IMR-90 (cell line): Measurements from ENCODE around the gene MRPL33. TPM values are rescaled to one million over a fixed set of nuclear protein-coding genes. Genes with fewer than 3 reads are reported as not detected.

Experiments
- ATAC-seq: fragments of 200-7000 bp; cut with Tn5 transposase; 2 replicates; pipeline ENCODE4 v1.9.1; 2020; ENCODE audit warnings: low read depth, mild to moderate bottlenecking, moderate library complexity
- BruUV-seq: library from RNA; stranded (reverse); fragments of 400-500 nt; replicated peaks from 2 replicates; lab custom pipeline; 2021; lab: Mats Ljungman, UMichigan
- CTCF ChIA-PET: fragments of 300-600 bp; formaldehyde crosslinking; extraction: SDS; loops from one replicate; lab custom pipeline; 2021; ENCODE audit warnings: antibody characterized with exemption; lab: Yijun Ruan, JAX
- POLR2A ChIA-PET: fragments of 300-600 bp; sonication (Branson Sonifier 250); formaldehyde crosslinking; loops from one replicate; lab custom pipeline; 2022; ENCODE audit warnings: antibody characterized with exemption; ENCODE audit not compliant: unreplicated experiment; lab: Charles Lee
- DNase-seq: peaks from one replicate; pipeline ENCODE4 v3.0.0; 2013
- H2AFZ ChIP-seq: replicated peaks from 2 replicates; pipeline ENCODE3; 2013; ENCODE audit warnings: low read length, mild to moderate bottlenecking; ENCODE audit not compliant: poor library complexity
- H2AK5ac ChIP-seq: 2 replicates; pipeline ENCODE4 v1.6.1; 2013; ENCODE audit warnings: low read depth, low read length, inconsistent platforms
- H2AK9ac ChIP-seq: replicated peaks from 2 replicates; pipeline ENCODE3; 2013; ENCODE audit warnings: mild to moderate bottlenecking, low read depth, low read length, moderate library complexity; ENCODE audit not compliant: poor library complexity
- H2BK120ac ChIP-seq: 2 replicates; pipeline ENCODE4 v1.6.1; 2013; ENCODE audit warnings: low read depth, low read length, inconsistent platforms
- H2BK15ac ChIP-seq: 3 replicates; pipeline ENCODE4 v1.6.1; 2013; ENCODE audit warnings: low read depth, low read length, inconsistent platforms
- H2BK20ac ChIP-seq: 2 replicates; pipeline ENCODE4 v1.6.1; 2013; ENCODE audit warnings: low read depth, mild to moderate bottlenecking, inconsistent platforms, low read length, moderate library complexity
- H2BK5ac ChIP-seq: 2 replicates; pipeline ENCODE4 v1.6.1; 2013; ENCODE audit warnings: mild to moderate bottlenecking, low read depth, low read length, inconsistent platforms; ENCODE audit not compliant: poor library complexity, severe bottlenecking
- H3K14ac ChIP-seq: replicated peaks from 2 replicates; pipeline ENCODE4 v1.6.1; 2013; ENCODE audit warnings: low read depth, low read length, inconsistent platforms
- H3K18ac ChIP-seq: 2 replicates; pipeline ENCODE4 v1.6.1; 2013; ENCODE audit warnings: low read depth, low read length, control low read depth
- H3K23ac ChIP-seq: 2 replicates; pipeline ENCODE4 v1.6.1; 2013; ENCODE audit warnings: low read depth, low read length, inconsistent platforms
- H3K27ac ChIP-seq: 2 replicates; pipeline ENCODE4 v1.5.1; 2013; ENCODE audit warnings: mild to moderate bottlenecking, control low read depth, low read length; ENCODE audit not compliant: insufficient read depth
- H3K27me3 ChIP-seq: 2 replicates; pipeline ENCODE4 v1.6.1; 2013; ENCODE audit warnings: low read length; ENCODE audit not compliant: control insufficient read depth, insufficient read depth
- H3K36me3 ChIP-seq: 2 replicates; pipeline ENCODE4 v1.6.1; 2013; ENCODE audit warnings: low read length, mixed read lengths; ENCODE audit not compliant: control insufficient read depth, insufficient read depth
- H3K4ac ChIP-seq: 2 replicates; pipeline ENCODE4 v1.6.1; 2013; ENCODE audit warnings: low read depth, low read length, inconsistent platforms
- H3K4me1 ChIP-seq: 2 replicates; pipeline ENCODE4 v1.6.1; 2013; ENCODE audit warnings: low read length, mixed read lengths; ENCODE audit not compliant: control insufficient read depth, insufficient read depth
- H3K4me2 ChIP-seq: 2 replicates; pipeline ENCODE4 v1.6.1; 2013; ENCODE audit warnings: low read depth, mild to moderate bottlenecking, control low read depth, low read length, moderate library complexity
- H3K4me3 ChIP-seq: 2 replicates; pipeline ENCODE4 v1.5.1; 2013; ENCODE audit warnings: low read depth, mild to moderate bottlenecking, control low read depth, low read length, moderate library complexity; ENCODE audit not compliant: insufficient read depth
- H3K56ac ChIP-seq: 2 replicates; pipeline ENCODE4 v1.6.1; 2013; ENCODE audit warnings: low read length, inconsistent platforms; ENCODE audit not compliant: insufficient read depth; ENCODE audit errors: extremely low read depth
- H3K79me1 ChIP-seq, 2 experiments: 2 replicates each; pipeline ENCODE4 v1.6.1; 2013; ENCODE audit warnings: low read length in 2 of 2, inconsistent platforms in 1 of 2, low read depth in 1 of 2
- H3K9ac ChIP-seq: 2 replicates; pipeline ENCODE4 v1.6.1; 2013; ENCODE audit warnings: low read depth, low read length, control low read depth
- H3K9me1 ChIP-seq: 2 replicates; pipeline ENCODE4 v1.6.1; 2013; ENCODE audit warnings: low read length, inconsistent platforms; ENCODE audit not compliant: insufficient read depth
- H3K9me3 ChIP-seq: 2 replicates; pipeline ENCODE4 v1.6.1; 2013; ENCODE audit warnings: low read length; ENCODE audit not compliant: control insufficient read depth, insufficient read depth
- H4K20me1 ChIP-seq: 2 replicates; pipeline ENCODE4 v1.6.1; 2013; ENCODE audit warnings: low read length, inconsistent platforms; ENCODE audit not compliant: insufficient read depth
- H4K5ac ChIP-seq: 2 replicates; pipeline ENCODE4 v1.6.1; 2013; ENCODE audit warnings: mild to moderate bottlenecking, low read depth, low read length, control low read depth
- H4K8ac ChIP-seq, 2 experiments: 2 replicates each; pipeline ENCODE4 v1.6.1; 2013; ENCODE audit warnings: low read depth in 2 of 2, low read length in 2 of 2, control low read depth in 1 of 2, inconsistent platforms in 1 of 2
- H4K91ac ChIP-seq: 2 replicates; pipeline ENCODE4 v1.6.1; 2013; ENCODE audit warnings: low read depth, low read length, inconsistent platforms; ENCODE audit not compliant: insufficient read depth
- BHLHE40 ChIP-seq: fragments of 150-350 bp; IDR thresholded peaks from 2 replicates; pipeline ENCODE4 v1.6.1; 2016; ENCODE audit warnings: mild to moderate bottlenecking, low read depth, low read length
- CEBPB ChIP-seq: IDR thresholded peaks from 2 replicates; pipeline ENCODE4 v1.6.1; 2012; ENCODE audit warnings: low read depth, low read length, improper control_type of control experiment
- CTCF ChIP-seq: conservative IDR thresholded peaks from 2 replicates; pipeline ENCODE4 v1.5.1; 2012; ENCODE audit warnings: mild to moderate bottlenecking, low read depth, low read length, improper control_type of control experiment
- ELK1 ChIP-seq: fragments of 150-350 bp; IDR thresholded peaks from 2 replicates; pipeline ENCODE4 v1.6.1; 2016; ENCODE audit warnings: low read depth, mild to moderate bottlenecking, low read length, moderate library complexity, borderline replicate concordance
- FOS ChIP-seq: fragments of 150-350 bp; IDR thresholded peaks from 2 replicates; pipeline ENCODE4 v1.6.1; 2016; ENCODE audit warnings: low read depth, low read length
- MAFK ChIP-seq: IDR thresholded peaks from 2 replicates; pipeline ENCODE4 v1.6.1; 2012; ENCODE audit warnings: low read depth, low read length, improper control_type of control experiment
- MAZ ChIP-seq: IDR thresholded peaks from 2 replicates; pipeline ENCODE4 v1.6.1; 2012; ENCODE audit warnings: low read depth, mild to moderate bottlenecking, low read length, improper control_type of control experiment, moderate library complexity, borderline replicate concordance
- MXI1 ChIP-seq: IDR thresholded peaks from 2 replicates; pipeline ENCODE4 v1.6.1; 2012; ENCODE audit warnings: low read depth, mild to moderate bottlenecking, low read length, moderate library complexity, borderline replicate concordance
- NFE2L2 ChIP-seq: fragments of 150-350 bp; IDR thresholded peaks from 2 replicates; pipeline ENCODE4 v1.6.1; 2016; ENCODE audit warnings: low read depth, mild to moderate bottlenecking, low read length
- POLR2A ChIP-seq: IDR thresholded peaks from 2 replicates; pipeline ENCODE4 v1.6.1; 2012; ENCODE audit warnings: mild to moderate bottlenecking, low read depth, low read length
- RAD21 ChIP-seq: IDR thresholded peaks from 2 replicates; pipeline ENCODE4 v1.6.1; 2012; ENCODE audit warnings: low read length, improper control_type of control experiment
- RCOR1 ChIP-seq: IDR thresholded peaks from 2 replicates; pipeline ENCODE4 v1.6.1; 2012; ENCODE audit warnings: mild to moderate bottlenecking, low read length, improper control_type of control experiment; ENCODE audit not compliant: insufficient replicate concordance
- SMC3 ChIP-seq: fragments of 150-350 bp; IDR thresholded peaks from 2 replicates; pipeline ENCODE4 v1.6.1; 2016; ENCODE audit warnings: low read depth, mild to moderate bottlenecking, antibody characterized with exemption, low read length, moderate library complexity
- USF2 ChIP-seq: fragments of 150-350 bp; IDR thresholded peaks from 2 replicates; pipeline ENCODE4 v1.6.1; 2017; ENCODE audit warnings: mild to moderate bottlenecking, antibody characterized with exemption, low read length, low read depth
- WGBS, 2 experiments: methylation state at CpG; one replicate each; pipeline versions ENCODE4 v1.1.5 to v1.1.7; 2013; ENCODE audit warnings: missing lambda C conversion rate in 2 of 2; ENCODE audit not compliant: insufficient read length in 1 of 2; ENCODE audit errors: extremely low coverage in 2 of 2; 5-methylcytosine and 5-hydroxymethylcytosine counted together
- dilution Hi-C: fragments of 300-500 bp; cut with HindIII; formaldehyde crosslinking; loops from one replicate; pipeline ENCODE4 v1.14.3; 2018; ENCODE audit warnings: low sequenced_read_pairs; ENCODE audit not compliant: unreplicated experiment
- in situ Hi-C: fragments of 300-500 bp; cut with MboI; formaldehyde crosslinking; loops from 3 replicates; pipeline ENCODE4 v1.14.3; 2019; ENCODE audit warnings: low sequenced_read_pairs, inconsistent platforms, mixed read lengths
- intact Hi-C: fragments of 100-400 bp; cut with micrococcal nuclease; formaldehyde crosslinking; loops from 2 replicates; pipeline ENCODE4 v1.10.0; 2022
- polyA plus RNA-seq, 3 experiments: library from polyadenylated mRNA; depleted of rRNA; stranded (reverse); fragments of >200 nt; gene quantifications; 2 replicates each; pipeline ENCODE4 v1.2.3, GENCODE V29; 2012; ENCODE audit warnings: low replicate concordance in 1 of 3
- total RNA-seq: library from RNA; depleted of rRNA; stranded (reverse); fragments of >200 nt; gene quantifications from 2 replicates; pipeline ENCODE4 v1.2.3, GENCODE V29; 2012

The MRPL33 gene
- total and polyA plus RNA-seq, 2 of the 4 experiments (the other 2 are of a cell fraction): 13.3 to 101 TPM

- Histone ChIP-seq H3K4me2 (no peak overlapping the region), H2BK120ac (no peak overlapping the region), H2AFZ (no peak overlapping the region), H3K9ac (no peak overlapping the region), H2AK5ac (no peak overlapping the region), H3K4ac (no peak overlapping the region), H3K27me3 (no peaks in the 10 kb centered on the region), H4K20me1 (no peaks in the 10 kb centered on the region), H4K8ac (no peak overlapping the region), H3K23ac (no peak overlapping the region), H3K9me1 (peaks cover 4% of the 10 kb centered on the region), H3K18ac (no peak overlapping the region), H3K27ac (no peak overlapping the region), H2AK9ac (no peak overlapping the region), H3K14ac (no peak overlapping the region), H2BK20ac (no peak overlapping the region), H3K4me1 (peaks cover 9% of the 10 kb centered on the region), H3K79me1 (no peaks in the 10 kb centered on the region), H3K56ac (no peak overlapping the region), H3K9me3 (no peaks in the 10 kb centered on the region), H3K36me3 (no peaks in the 10 kb centered on the region), H2BK5ac (no peak overlapping the region), H4K5ac (no peak overlapping the region), H3K4me3 (no peak overlapping the region), H4K91ac (no peak overlapping the region), H2BK15ac (no peak overlapping the region)
- WGBS, 2 experiments: 92% methylated on average over 2 of the region's 4 CpGs; no CpG with 5 or more reads in 1 of the 2 experiments
- dilution Hi-C loops: no loop called here
- ChIA-PET CTCF (no interaction called here), POLR2A (no interaction called here)
- ATAC-seq: no peak
- in situ Hi-C loops: no loop called here
- TF ChIP-seq RAD21: no peak
- TF ChIP-seq USF2: no peak
- no peak for TF ChIP-seq ELK1
- TF ChIP-seq NFE2L2: no peak
- no peak for TF ChIP-seq RCOR1
- TF ChIP-seq MXI1: no peak
- TF ChIP-seq FOS: no peak
- no peak for TF ChIP-seq CEBPB
- TF ChIP-seq SMC3: no peak
- TF ChIP-seq CTCF: no peak
- no peak for TF ChIP-seq MAFK
- TF ChIP-seq BHLHE40: no peak
- no peak for TF ChIP-seq POLR2A
- no peak for TF ChIP-seq MAZ
- DNase-seq: no peak
- intact Hi-C loops: no loop called here
- no TSS peak for BruUV-seq
Measured at GRCh38 chr2:27739058-27739373, 32.5 kb upstream of the MRPL33 start.
